NCI-H2196 (cell line): ENCODE data around the gene SMC4.

ENCODE experiments used
- DNase-seq: peaks from one replicate; lab custom pipeline; 2025; ENCODE audit not compliant: unreplicated experiment; lab: John Stamatoyannopoulos, UW

Gene SMC4

DNA sequence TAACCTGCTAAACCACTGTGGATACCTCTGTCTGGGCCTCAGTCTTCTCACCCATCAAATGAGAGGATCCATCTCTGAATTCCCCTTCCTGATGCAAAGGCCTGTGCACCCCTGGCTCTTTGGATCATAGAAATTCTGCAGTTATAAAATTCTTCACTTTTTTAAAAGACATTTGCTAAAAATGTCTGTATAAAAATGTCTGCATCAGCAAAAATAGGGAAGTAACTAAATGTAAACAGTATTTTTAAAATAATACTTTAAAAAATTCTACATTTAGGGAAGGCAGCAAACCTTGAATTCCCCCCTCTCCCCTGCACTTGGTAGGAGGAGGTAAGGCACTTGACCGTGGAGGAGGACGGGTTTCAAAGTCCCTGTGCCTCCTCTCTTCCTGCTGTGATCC, 75.7 kb downstream of the SMC4 start:
- no peak for DNase-seq

DNA sequence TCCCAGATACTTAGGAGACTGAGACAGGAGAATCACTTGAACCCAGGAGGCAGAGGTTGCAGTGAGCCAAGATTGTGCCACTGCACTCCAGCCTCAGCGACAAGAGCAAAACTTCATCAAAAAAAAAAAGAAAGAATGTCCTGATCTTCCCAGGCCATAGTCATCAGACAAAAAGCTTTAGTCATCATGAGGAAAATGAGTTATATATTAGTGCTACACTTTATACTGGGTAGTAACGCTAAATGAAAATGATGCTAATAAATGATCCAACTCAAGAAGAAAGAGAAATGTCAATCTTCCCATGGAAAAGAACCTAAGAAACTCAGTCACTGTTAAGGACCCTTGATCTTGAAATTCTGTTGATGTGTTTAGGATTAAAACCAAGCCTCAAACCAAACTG, 76.4 kb downstream of the SMC4 start:
- DNase-seq, result no peak

DNA sequence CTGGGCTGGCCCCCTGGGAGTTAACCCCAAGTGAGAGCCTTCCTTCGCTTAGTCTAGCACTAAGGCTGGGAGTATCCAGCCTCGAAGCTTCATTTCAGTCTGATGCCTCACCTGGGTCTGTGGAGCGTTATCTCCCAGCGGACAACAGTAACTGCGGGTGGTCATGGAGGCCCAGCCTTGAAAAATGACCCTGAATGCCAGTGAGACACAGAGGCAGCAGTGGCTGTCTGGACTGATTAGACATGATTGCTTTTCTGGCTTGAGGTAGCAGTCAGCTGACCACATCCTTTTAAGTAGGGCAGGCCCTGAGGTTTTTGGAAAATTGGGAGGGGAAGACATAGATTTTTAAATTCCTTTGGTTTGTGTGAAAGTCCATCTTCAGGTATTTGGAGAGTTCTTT, 78.3 kb downstream of the SMC4 start:
- DNase-seq, result no peak

DNA sequence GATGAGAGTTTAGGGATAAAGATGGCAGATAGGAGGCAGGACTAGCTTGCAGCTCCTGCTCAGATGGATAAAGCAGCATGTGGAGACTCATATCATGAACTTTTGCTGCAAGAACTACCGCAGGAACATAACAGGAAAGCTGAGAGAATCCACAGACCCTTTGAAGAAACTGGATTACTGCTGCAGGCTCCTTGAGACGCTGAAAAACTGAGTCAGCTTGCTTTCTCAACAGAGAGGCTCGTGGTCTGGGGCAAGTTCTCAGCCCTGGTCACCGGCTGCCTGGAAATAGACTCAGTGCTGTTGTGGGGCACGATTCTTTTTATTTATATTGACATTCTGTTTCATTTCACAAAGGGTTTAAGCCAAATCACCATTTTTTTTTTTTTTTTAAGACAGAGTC, 78.9 kb downstream of the SMC4 start:
- DNase-seq, result no peak

DNA sequence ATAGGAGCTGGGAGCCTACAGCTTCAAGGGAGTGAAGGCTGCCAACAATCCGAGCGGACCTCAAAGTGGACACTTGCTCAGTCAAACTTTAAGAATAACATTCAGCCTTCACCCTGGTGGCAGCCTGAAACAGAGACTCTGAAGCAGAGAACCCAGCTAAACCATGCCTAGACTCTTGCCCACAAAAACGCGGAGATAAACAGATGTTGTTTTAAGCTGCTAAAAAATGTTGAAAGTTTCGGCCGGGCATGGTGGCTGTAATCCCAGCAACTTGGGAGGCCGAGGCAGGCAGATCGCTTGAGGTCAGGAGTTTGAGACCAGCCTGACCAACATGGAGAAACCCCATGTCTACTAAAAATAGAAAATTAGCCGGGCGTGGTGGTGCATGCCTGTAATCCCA, 79.9 kb downstream of the SMC4 start:
- DNase-seq, result no peak

DNA sequence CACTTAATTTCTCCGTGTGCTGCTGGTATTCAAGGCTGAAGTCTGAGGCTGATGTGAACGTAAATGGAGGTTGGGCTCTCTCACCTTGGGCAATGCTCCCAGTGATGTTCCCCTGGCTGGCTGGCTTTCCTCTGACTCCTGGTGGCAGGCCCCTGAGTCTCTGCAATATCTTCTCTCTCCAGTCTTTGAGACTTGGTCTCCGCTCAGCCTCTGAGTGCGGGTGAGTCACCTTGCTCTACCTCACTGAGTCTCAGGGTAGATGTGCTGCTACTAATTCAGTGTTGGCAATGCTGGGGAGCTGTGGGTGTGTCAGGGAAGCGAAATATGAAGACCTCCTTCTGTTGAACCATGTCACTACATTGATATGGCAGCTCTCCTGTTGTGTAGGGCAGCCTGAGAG, 81.5 kb downstream of the SMC4 start:
- DNase-seq, result no peak

DNA sequence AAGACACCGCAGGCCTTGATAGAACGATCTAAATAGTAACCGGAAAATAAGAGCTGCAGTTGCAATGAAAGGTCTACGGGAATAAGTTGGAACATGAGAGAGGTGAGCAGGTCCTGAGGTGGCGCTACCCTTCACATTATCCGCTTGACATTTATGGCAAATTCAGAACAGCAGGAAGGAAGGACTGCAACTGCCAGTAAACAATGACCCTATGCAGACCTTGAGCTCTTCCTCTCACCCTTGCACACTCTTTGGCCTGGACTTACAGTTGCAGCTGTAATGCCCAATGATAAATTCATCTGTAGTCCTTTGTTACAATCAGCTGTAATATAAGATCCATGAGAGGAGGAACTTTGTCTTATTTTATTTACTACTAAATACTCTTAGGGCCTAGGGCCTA, 82.4 kb downstream of the SMC4 start:
- DNase-seq, result no peak

DNA sequence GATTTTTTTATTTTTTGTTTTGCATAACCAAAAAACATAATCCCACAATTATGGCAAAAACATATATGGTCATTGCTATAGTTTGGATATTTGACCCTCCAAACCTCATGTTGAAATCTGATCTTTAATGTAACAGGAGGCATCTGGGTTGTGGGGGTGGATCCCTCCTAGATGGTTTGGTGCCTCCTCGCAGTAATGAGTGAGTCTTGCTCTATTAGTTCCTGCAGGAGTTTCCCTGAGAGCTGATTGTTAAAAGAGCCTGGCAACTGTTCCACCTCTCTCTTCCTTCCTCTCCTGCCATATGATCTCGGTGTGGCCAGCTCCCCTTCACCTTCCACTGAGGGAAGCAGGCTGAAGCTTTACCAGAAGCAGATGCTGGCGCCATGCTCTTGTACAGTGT, 83.3 kb downstream of the SMC4 start:
- no peak for DNase-seq
